Left ventricle myocardium inferior (tissue), 1 donor: ENCODE results near the gene TMEM30A. TPM values are rescaled to one million over a fixed set of nuclear protein-coding genes. Genes with fewer than 3 reads are reported as not detected.

Experiments
- DNase-seq: peaks from one replicate; pipeline ENCODE4 v3.0.0-alpha.2; 2020
- H3K27ac ChIP-seq: fragments of 200-600 bp; replicated peaks from 2 replicates; pipeline ENCODE4 v1.8.0; 2021
- H3K27me3 ChIP-seq: fragments of 200-600 bp; 2 replicates; pipeline ENCODE4 v1.8.0; 2021; ENCODE audit warnings: low read depth
- H3K36me3 ChIP-seq: fragments of 200-600 bp; 2 replicates; pipeline ENCODE4 v1.8.0; 2021
- H3K4me1 ChIP-seq: fragments of 200-600 bp; 2 replicates; pipeline ENCODE4 v1.8.0; 2021
- H3K4me3 ChIP-seq: fragments of 200-600 bp; 2 replicates; pipeline ENCODE4 v1.8.0; 2021; ENCODE audit warnings: mild to moderate bottlenecking, moderate library complexity
- H3K9me3 ChIP-seq: fragments of 200-600 bp; replicated peaks from 2 replicates; pipeline ENCODE4 v1.8.0; 2021
- CTCF ChIP-seq: fragments of 200-600 bp; IDR thresholded peaks from 2 replicates; pipeline ENCODE4 v1.8.0; 2021; ENCODE audit warnings: antibody characterized with exemption, mild to moderate bottlenecking, borderline replicate concordance
- intact Hi-C: fragments of 100-400 bp; cut with micrococcal nuclease; formaldehyde crosslinking; loops from one replicate; pipeline ENCODE4 v1.11.0; 2022
- total RNA-seq: library from RNA; stranded (reverse); fragmentation: NEBNext Ultra II Directional; extraction: Animal tissue kit (Norgen Biotek cat#: 25700); gene quantifications from one replicate; pipeline ENCODE4 v1.2.1, GENCODE V29; 2021
- donor health status: DM: no; HTN: yes; CAD: no; lungs with severe emphysema.

TMEM30A gene
- total RNA-seq, 1 donor from 2014 or later: 52.3 TPM

- Histone ChIP-seq H3K27ac (no peak overlapping the region), H3K9me3 (no peaks in the 10 kb centered on the region), H3K36me3 (peaks cover 54% of the 10 kb centered on the region), H3K4me3 (no peak overlapping the region), H3K27me3 (no peaks in the 10 kb centered on the region), H3K4me1 (peaks cover 22% of the 10 kb centered on the region)
- no peak for DNase-seq
- no peak for TF ChIP-seq CTCF
- intact Hi-C loops: no loop called here
These were observed 21.2 kb downstream of the TMEM30A start for GRCh38 chr6:75263401-75263750.

GRCh38 chr6:75262716-75263400 is 21.7 kb downstream of the TMEM30A start:
- intact Hi-C loops: no loop called here
- Histone ChIP-seq H3K36me3 (peaks cover 56% of the 10 kb centered on the region), H3K9me3 (no peaks in the 10 kb centered on the region), H3K4me1 (peaks cover 17% of the 10 kb centered on the region), H3K4me3 (no peak overlapping the region), H3K27ac (no peak overlapping the region), H3K27me3 (no peaks in the 10 kb centered on the region)
- DNase-seq: no peak
- no peak for TF ChIP-seq CTCF

- TF ChIP-seq CTCF: no peak
- Histone ChIP-seq H3K27me3 (no peaks in the 10 kb centered on the region), H3K4me3 (no peak overlapping the region), H3K36me3 (peaks cover 65% of the 10 kb centered on the region), H3K4me1 (peaks cover 13% of the 10 kb centered on the region), H3K27ac (no peak overlapping the region), H3K9me3 (no peaks in the 10 kb centered on the region)
- no peak for DNase-seq
- intact Hi-C loops: no loop called here
These were observed 23.3 kb downstream of the TMEM30A start for GRCh38 chr6:75261299-75261698.

GRCh38 chr6:75257343-75258087 is 27.1 kb downstream of the TMEM30A start:
- DNase-seq: no peak
- Histone ChIP-seq H3K9me3 (no peaks in the 10 kb centered on the region), H3K27ac (no peak overlapping the region), H3K36me3 (peaks cover 64% of the 10 kb centered on the region), H3K4me3 (no peak overlapping the region), H3K4me1 (peaks cover 7% of the 10 kb centered on the region), H3K27me3 (no peaks in the 10 kb centered on the region)
- intact Hi-C loops: no loop called here
- TF ChIP-seq CTCF: no peak

- H3K27me3 ChIP-seq: no peaks in the 10 kb centered on the region
- DNase-seq: no peak
- no peaks in the 10 kb centered on the region for H3K4me1 ChIP-seq
- intact Hi-C loops: no loop called here
- peaks cover 15% of the 10 kb centered on the region for H3K36me3 ChIP-seq
- H3K27ac ChIP-seq: no peak overlapping the region
- H3K9me3 ChIP-seq: no peaks in the 10 kb centered on the region
- TF ChIP-seq CTCF: no peak
- H3K4me3 ChIP-seq: no peak overlapping the region
These were observed 34.0 kb downstream of the TMEM30A start for GRCh38 chr6:75250552-75250951.
